H1 (cell line): ENCODE data around the gene MICA. TPM values are rescaled to one million over a fixed set of nuclear protein-coding genes. Genes with fewer than 3 reads are reported as not detected.

Source experiments
- ASH2L ChIP-seq: fragments of 200-600, 300-600 bp; sonication (generic); IDR thresholded peaks from one replicate; pipeline ENCODE4 v1.7.1; 2017; ENCODE audit warnings: low read length
- BCL11A ChIP-seq, 2 experiments: IDR thresholded peaks; one replicate each; pipeline ENCODE4 v1.6.1; 2011; ENCODE audit warnings: low read depth in 2 of 2, low read length in 2 of 2, mild to moderate bottlenecking in 2 of 2
- TBP ChIP-seq: IDR thresholded peaks from 2 replicates; pipeline ENCODE4 v1.6.1; 2011; ENCODE audit warnings: low read depth, low read length, improper control_type of control experiment
- ZNF274 ChIP-seq: IDR thresholded peaks from 2 replicates; pipeline ENCODE4 v1.7.0; 2012; ENCODE audit warnings: low read length, borderline replicate concordance; ENCODE audit errors: extremely low read depth
- polyA plus RNA-seq, 7 experiments: library from polyadenylated mRNA; depleted of rRNA in 3 of 7; stranded (reverse) in 5 of 7; unstranded in 2 of 7; fragments of >200 nt in 5 of 7; fragments of 200-250 nt in 2 of 7; gene quantifications; 1 replicate in 5 of 7; 2 replicates in 1 of 7; 4 replicates in 1 of 7; pipeline versions ENCODE4 v1.2.1 to v1.2.3, GENCODE V29; 2011 to 2013; ENCODE audit warnings: missing spikeins in 2 of 7, mixed read lengths in 2 of 7
- total RNA-seq: library from RNA; stranded (reverse); fragmentation: NEBNext Ultra II Directional; extraction: Animal tissue kit (Norgen Biotek cat#: 25700); gene quantifications from 2 replicates; pipeline ENCODE4 v1.2.1, GENCODE V29; 2021

Gene MICA
- total and polyA plus RNA-seq, 2 of the 8 experiments (the other 6 are each of a cell fraction or from before 2014, with no cell fraction given) = 12.5 to 16.3 TPM

- TF ChIP-seq BCL11A (IDR thresholded peaks at IDR 0.05; ENCODE audit: low read depth in 2 of 2, low read length in 2 of 2) (no peak), ZNF274 (no peak), ASH2L (no peak), TBP (no peak)
Measured at GRCh38 chr6:31354864-31355582, 48.4 kb upstream of the MICA start (continued).
